ENCODE results near the gene DGCR6L. TPM values are rescaled to one million over a fixed set of nuclear protein-coding genes. Genes with fewer than 3 reads are reported as not detected.
A peak's percentile ranks its signal among the peaks of the same experiment; 100 is the strongest.
"Not testable (repeated sequence)": the region's sequence is repeated elsewhere in the genome, so short reads cannot be mapped to it uniquely, and the experiment has no call there.

DGCR6L gene
- total RNA-seq, 1 experiment from 2014 or later = 38.6 TPM

DNA sequence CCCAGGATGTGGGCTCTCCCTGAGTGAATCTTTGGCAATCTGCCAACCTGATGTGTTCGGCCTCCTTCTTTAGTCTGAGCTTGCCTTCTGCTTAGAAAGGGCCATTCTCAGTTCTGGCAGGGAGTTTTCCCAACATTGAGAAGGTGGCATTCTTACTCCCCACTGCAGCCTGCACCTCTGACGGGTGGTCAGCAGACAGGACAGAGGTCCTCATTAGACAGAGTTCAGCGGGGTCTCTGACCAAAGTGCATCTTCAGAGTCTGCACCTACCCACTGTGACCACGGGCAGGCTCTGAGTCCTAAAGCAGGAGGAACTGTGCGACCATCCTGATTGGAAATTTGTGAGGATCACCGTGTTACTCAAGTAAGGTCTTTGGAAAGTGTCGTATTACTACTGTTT lies 26.7 kb upstream of the DGCR6L start:
- H3K18ac ChIP-seq (ENCODE audit: insufficient read length, low read depth, low read length); H4K5ac ChIP-seq (ENCODE audit: insufficient read length, low read depth, low read length); H4K8ac ChIP-seq (replicated peaks; ENCODE audit: insufficient read length, low read depth, low read length); H3K4me1 Mint-ChIP-seq; H3K14ac ChIP-seq (ENCODE audit: insufficient read depth, low read length); H3K79me2 ChIP-seq (ENCODE audit: insufficient read depth, low read length); H2BK12ac ChIP-seq (ENCODE audit: insufficient read length, low read depth, low read length); H4K91ac ChIP-seq (ENCODE audit: insufficient read length, low read depth, low read length); H3K27ac Mint-ChIP-seq; H3K79me1 ChIP-seq (ENCODE audit: insufficient read depth, low read depth, low read length, poor library complexity, severe bottlenecking); H2AK5ac ChIP-seq (ENCODE audit: insufficient read length, low read length); H2BK5ac ChIP-seq (ENCODE audit: insufficient read length, low read length); H3K56ac ChIP-seq (ENCODE audit: insufficient read length, low read depth, low read length); H3K27me3 ChIP-seq (ENCODE audit: insufficient read depth, low read length); H3K27ac ChIP-seq (ENCODE audit: insufficient read length, low read depth, low read length); H2AFZ ChIP-seq (ENCODE audit: low read length); H3K4me3 Mint-ChIP-seq; H3K4me1 ChIP-seq (ENCODE audit: insufficient read depth, low read length); H3K4ac ChIP-seq (ENCODE audit: low read depth, low read length); H3K9me3 ChIP-seq (ENCODE audit: control insufficient read depth, low read depth, low read length); H2BK15ac ChIP-seq (ENCODE audit: low read depth, low read length); H4K20me1 ChIP-seq (ENCODE audit: control insufficient read depth, insufficient read depth, insufficient read length); H3K27me3 Mint-ChIP-seq (ENCODE audit: low read depth); H3K9ac ChIP-seq (ENCODE audit: extremely low read depth, insufficient read length, low read length); H3K9me3 Mint-ChIP-seq; H2BK120ac ChIP-seq (ENCODE audit: low read depth, low read length, poor library complexity, severe bottlenecking); H3K36me3 Mint-ChIP-seq (ENCODE audit: insufficient read depth in 1 of 3, low read depth in 3 of 3); H3K23ac ChIP-seq (ENCODE audit: insufficient read length, low read depth, low read length); H3T11ph ChIP-seq (ENCODE audit: low read length); H2BK20ac ChIP-seq (ENCODE audit: low read depth, low read length, poor library complexity, severe bottlenecking); H3K4me2 ChIP-seq (ENCODE audit: insufficient read depth, insufficient read length, low read length); DNase-seq; H3K23me2 ChIP-seq (ENCODE audit: insufficient read length, low read depth, low read length, poor library complexity, severe bottlenecking): not testable (repeated sequence)
- WGBS (ENCODE audit: extremely low coverage, insufficient read length, low lambda C conversion rate) = no CpG with 5 or more reads among the region's 7 CpGs

DNA sequence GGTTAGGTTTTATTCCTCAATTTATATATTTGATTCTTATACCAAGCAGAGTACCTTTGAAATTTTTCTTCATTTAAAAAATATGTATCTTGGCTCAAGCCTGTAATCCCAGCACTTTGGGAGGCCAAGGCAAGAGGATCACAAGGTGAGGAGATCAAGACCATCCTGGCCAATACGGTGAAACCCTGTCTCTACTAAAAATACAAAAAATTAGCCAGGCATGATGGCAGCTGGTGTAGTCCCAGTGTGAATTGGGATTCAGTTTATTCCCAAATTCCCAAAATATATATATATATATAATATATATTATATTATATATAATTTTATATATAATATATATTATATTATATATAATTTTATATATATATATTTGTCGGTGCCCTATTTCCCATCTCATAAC lies 18.4 kb upstream of the DGCR6L start:
- H2BK120ac ChIP-seq (ENCODE audit: low read depth, low read length, poor library complexity, severe bottlenecking) = peak overlapping the region; percentile 86
- H3K9me3 Mint-ChIP-seq; H2BK20ac ChIP-seq (ENCODE audit: low read depth, low read length, poor library complexity, severe bottlenecking); H2BK5ac ChIP-seq (ENCODE audit: insufficient read length, low read length); H3K9ac ChIP-seq (ENCODE audit: extremely low read depth, insufficient read length, low read length); H3K27me3 ChIP-seq (ENCODE audit: insufficient read depth, low read length); H2AFZ ChIP-seq (ENCODE audit: low read length); H2BK12ac ChIP-seq (ENCODE audit: insufficient read length, low read depth, low read length); H2BK15ac ChIP-seq (ENCODE audit: low read depth, low read length); H3K27me3 Mint-ChIP-seq (ENCODE audit: low read depth); H4K20me1 ChIP-seq (ENCODE audit: control insufficient read depth, insufficient read depth, insufficient read length); H3K23me2 ChIP-seq (ENCODE audit: insufficient read length, low read depth, low read length, poor library complexity, severe bottlenecking); H3T11ph ChIP-seq (ENCODE audit: low read length); H3K14ac ChIP-seq (ENCODE audit: insufficient read depth, low read length); H4K91ac ChIP-seq (ENCODE audit: insufficient read length, low read depth, low read length); DNase-seq; H3K79me1 ChIP-seq (ENCODE audit: insufficient read depth, low read depth, low read length, poor library complexity, severe bottlenecking); H3K4me3 Mint-ChIP-seq; H2AK5ac ChIP-seq (ENCODE audit: insufficient read length, low read length); H4K5ac ChIP-seq (ENCODE audit: insufficient read length, low read depth, low read length); H3K27ac ChIP-seq (ENCODE audit: insufficient read length, low read depth, low read length); H3K27ac Mint-ChIP-seq; H3K18ac ChIP-seq (ENCODE audit: insufficient read length, low read depth, low read length); H3K23ac ChIP-seq (ENCODE audit: insufficient read length, low read depth, low read length); H3K79me2 ChIP-seq (ENCODE audit: insufficient read depth, low read length); H3K4me2 ChIP-seq (ENCODE audit: insufficient read depth, insufficient read length, low read length); H3K56ac ChIP-seq (ENCODE audit: insufficient read length, low read depth, low read length); H3K9me3 ChIP-seq (ENCODE audit: control insufficient read depth, low read depth, low read length); H3K4me1 Mint-ChIP-seq; H4K8ac ChIP-seq (replicated peaks; ENCODE audit: insufficient read length, low read depth, low read length); H3K4me1 ChIP-seq (ENCODE audit: insufficient read depth, low read length); H3K4ac ChIP-seq (ENCODE audit: low read depth, low read length); H3K36me3 Mint-ChIP-seq (ENCODE audit: insufficient read depth in 1 of 3, low read depth in 3 of 3): not testable (repeated sequence)
- WGBS (ENCODE audit: extremely low coverage, insufficient read length, low lambda C conversion rate) = no CpG with 5 or more reads among the region's 2 CpGs

Data from H9 (cell line).